Mesothelial cell of epicardium (in vitro differentiated cells): ENCODE results near the gene GPAT3. TPM values are rescaled to one million over a fixed set of nuclear protein-coding genes. Genes with fewer than 3 reads are reported as not detected.

Experiments
- DNase-seq, 2 experiments: peaks; one replicate each; pipeline ENCODE4 v3.0.0; 2021; ENCODE audit warnings: low spot score in 2 of 2; ENCODE audit not compliant: unreplicated experiment in 2 of 2
- H3K27ac Mint-ChIP-seq: 2 replicates; pipeline ENCODE4 v1.8.0; 2021; ENCODE audit warnings: mixed read lengths
- H3K27me3 Mint-ChIP-seq: 2 replicates; pipeline ENCODE4 v1.8.0; 2021; ENCODE audit warnings: low read depth, mixed read lengths
- H3K36me3 Mint-ChIP-seq: 2 replicates; pipeline ENCODE4 v1.8.0; 2021; ENCODE audit warnings: mixed read lengths
- H3K4me1 Mint-ChIP-seq: 2 replicates; pipeline ENCODE4 v1.8.0; 2021; ENCODE audit warnings: mixed read lengths
- H3K4me3 Mint-ChIP-seq: 2 replicates; pipeline ENCODE4 v1.8.0; 2021; ENCODE audit warnings: mild to moderate bottlenecking, moderate library complexity, mixed read lengths
- H3K9me3 Mint-ChIP-seq: 2 replicates; pipeline ENCODE4 v1.8.0; 2021; ENCODE audit warnings: mixed read lengths
- total RNA-seq: library from RNA; stranded (reverse); gene quantifications from 3 replicates; pipeline ENCODE4 v1.2.1, GENCODE V29; 2021
- TF ChIP-seq, protein P1 (sequence below): fragments of 200-600 bp; sonication (generic); IDR thresholded peaks from one replicate; pipeline ENCODE4 v1.5.0; 2021; ENCODE audit warnings: antibody characterized with exemption; ENCODE audit not compliant: unreplicated experiment

GPAT3 gene
- total RNA-seq, 1 donor from 2014 or later = 0.18 TPM

DNA sequence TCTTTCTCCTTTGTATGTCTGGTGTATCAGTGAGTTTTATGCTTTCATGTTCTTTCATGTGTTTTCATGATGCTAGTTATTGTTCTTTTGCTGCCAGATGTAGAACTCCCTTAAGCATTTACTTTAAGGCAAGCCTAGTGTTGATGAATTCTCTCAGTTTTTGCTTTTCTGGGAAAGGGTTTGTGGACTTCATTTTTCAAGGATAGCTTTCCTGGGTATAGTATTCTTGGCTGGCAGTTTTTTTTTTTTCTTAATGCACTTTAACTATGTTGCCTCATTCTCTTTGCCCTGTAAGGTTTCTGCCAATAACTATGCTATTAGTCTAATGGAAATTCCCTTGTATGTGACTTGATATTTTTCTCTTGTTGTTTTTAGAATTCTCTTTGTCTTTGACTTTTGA, 77.1 kb downstream of the GPAT3 start:
- no peak overlapping the region for H3K4me3 Mint-ChIP-seq
- H3K27me3 Mint-ChIP-seq = no peaks in the 10 kb centered on the region
- peaks cover 9% of the 10 kb centered on the region for H3K4me1 Mint-ChIP-seq
- DNase-seq = no peak
- no peak overlapping the region for H3K27ac Mint-ChIP-seq
- TF ChIP-seq, protein P1, sequence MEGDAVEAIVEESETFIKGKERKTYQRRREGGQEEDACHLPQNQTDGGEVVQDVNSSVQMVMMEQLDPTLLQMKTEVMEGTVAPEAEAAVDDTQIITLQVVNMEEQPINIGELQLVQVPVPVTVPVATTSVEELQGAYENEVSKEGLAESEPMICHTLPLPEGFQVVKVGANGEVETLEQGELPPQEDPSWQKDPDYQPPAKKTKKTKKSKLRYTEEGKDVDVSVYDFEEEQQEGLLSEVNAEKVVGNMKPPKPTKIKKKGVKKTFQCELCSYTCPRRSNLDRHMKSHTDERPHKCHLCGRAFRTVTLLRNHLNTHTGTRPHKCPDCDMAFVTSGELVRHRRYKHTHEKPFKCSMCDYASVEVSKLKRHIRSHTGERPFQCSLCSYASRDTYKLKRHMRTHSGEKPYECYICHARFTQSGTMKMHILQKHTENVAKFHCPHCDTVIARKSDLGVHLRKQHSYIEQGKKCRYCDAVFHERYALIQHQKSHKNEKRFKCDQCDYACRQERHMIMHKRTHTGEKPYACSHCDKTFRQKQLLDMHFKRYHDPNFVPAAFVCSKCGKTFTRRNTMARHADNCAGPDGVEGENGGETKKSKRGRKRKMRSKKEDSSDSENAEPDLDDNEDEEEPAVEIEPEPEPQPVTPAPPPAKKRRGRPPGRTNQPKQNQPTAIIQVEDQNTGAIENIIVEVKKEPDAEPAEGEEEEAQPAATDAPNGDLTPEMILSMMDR = no peak
- peaks cover 8% of the 10 kb centered on the region for H3K36me3 Mint-ChIP-seq
- peaks cover 45% of the 10 kb centered on the region for H3K9me3 Mint-ChIP-seq

DNA sequence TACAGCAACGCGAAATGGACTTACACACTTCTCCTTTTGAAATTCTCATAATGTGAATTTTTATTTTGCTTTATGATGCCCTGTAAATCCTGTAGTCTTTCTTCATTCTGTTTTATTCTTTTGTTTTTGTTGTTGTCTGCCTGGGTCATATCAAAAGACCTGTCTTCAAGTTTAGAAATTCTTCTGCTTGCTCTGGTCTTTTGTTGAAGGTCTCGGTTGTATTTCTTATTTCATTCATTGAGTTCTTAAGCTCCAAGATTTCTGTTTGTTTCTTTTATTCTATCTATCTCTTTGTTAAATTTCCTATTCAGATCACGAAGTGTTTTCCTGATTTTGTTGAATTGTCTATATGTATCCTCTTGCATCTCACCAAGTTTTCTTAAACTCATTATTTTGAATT, 78.1 kb downstream of the GPAT3 start:
- Mint-ChIP-seq H3K27ac (no peak overlapping the region), H3K27me3 (no peaks in the 10 kb centered on the region), H3K4me1 (peaks cover 18% of the 10 kb centered on the region), H3K36me3 (peaks cover 8% of the 10 kb centered on the region), H3K4me3 (no peak overlapping the region), H3K9me3 (peaks cover 45% of the 10 kb centered on the region)
- no peak for DNase-seq
- TF ChIP-seq, protein P1 = no peak

DNA sequence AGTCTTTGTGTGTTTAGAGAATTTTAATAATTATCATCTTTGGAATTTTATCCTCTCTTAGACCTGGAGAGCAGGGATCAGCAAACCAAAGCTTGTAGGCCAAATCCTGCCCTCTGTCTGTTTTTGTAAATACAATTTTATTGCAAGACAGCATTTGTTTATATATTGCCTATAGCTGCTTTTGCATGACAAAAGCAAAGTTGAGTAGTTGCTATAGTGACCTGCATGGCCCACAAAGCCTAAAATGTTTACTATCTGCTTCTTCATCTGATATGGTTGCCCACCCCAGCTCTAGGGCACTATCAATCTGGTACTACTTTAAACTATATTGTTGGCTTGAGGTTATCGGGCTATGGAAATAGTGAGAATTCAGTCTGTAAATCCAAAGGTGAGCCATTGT, 80.3 kb downstream of the GPAT3 start:
- peaks cover 5% of the 10 kb centered on the region for H3K36me3 Mint-ChIP-seq
- H3K27ac Mint-ChIP-seq = no peak overlapping the region
- TF ChIP-seq, protein P1 = no peak
- DNase-seq = no peak
- H3K4me3 Mint-ChIP-seq = no peak overlapping the region
- H3K27me3 Mint-ChIP-seq = no peaks in the 10 kb centered on the region
- H3K4me1 Mint-ChIP-seq = peaks cover 27% of the 10 kb centered on the region
- H3K9me3 Mint-ChIP-seq = peaks cover 35% of the 10 kb centered on the region

DNA sequence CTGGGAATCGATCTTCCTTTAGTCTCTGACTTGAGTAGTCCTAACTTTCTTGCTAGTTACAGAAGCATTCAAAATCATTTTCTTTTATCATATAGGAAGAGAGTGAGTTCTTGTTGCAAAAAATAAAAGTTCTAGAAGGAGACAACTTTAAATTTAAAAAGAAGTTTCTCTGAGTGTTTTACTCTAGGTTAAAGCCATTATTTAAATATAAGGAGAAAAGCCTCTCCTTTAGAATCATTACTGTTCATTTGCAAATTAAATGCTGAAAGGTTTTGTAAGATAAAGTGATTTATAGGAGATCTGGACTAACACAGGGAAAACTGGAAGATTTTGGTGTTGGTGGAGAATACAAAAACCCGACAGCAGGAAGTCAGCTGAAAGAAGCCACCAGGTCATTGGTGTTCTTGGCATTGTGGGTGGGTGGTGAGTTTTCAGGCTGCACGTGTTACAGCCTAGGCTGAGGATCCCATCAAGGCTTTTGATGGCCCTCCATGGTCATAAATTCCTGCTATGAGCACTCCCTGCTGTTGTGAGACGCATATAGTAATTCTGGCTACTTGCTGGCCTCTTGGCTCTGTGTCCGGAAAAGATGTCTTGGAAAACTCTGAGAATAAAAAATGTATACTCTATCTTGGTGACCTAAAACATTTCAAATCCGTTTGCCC, 81.6 kb downstream of the GPAT3 start:
- no peaks in the 10 kb centered on the region for H3K27me3 Mint-ChIP-seq
- H3K4me1 Mint-ChIP-seq = peaks cover 27% of the 10 kb centered on the region
- peaks cover 34% of the 10 kb centered on the region for H3K9me3 Mint-ChIP-seq
- peaks cover 8% of the 10 kb centered on the region for H3K36me3 Mint-ChIP-seq
- no peak for DNase-seq
- TF ChIP-seq, protein P1 = no peak
- peak overlapping the region; percentile 57 for H3K27ac Mint-ChIP-seq
- no peak overlapping the region for H3K4me3 Mint-ChIP-seq

DNA sequence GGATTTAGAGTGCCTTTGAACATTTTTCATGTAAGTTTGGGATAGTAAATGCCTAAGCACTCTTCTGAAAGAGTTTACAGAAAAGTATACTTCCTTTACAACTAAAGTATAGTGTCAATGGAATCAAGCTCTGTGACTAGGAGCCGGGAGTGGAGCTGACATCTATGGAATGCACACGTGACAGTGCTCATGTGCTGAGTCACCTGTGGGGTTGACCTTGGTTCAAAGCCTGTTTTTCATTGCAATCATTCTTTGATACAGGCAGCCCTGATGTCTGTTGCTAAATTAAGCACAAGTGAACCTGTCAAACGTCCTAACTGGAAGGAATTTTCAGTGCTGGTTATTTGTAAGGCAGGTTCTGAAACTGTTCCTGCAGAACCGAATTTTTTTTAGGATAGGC, 82.5 kb downstream of the GPAT3 start:
- TF ChIP-seq, protein P1 = no peak
- H3K4me1 Mint-ChIP-seq = peaks cover 27% of the 10 kb centered on the region
- no peak overlapping the region for H3K4me3 Mint-ChIP-seq
- peaks cover 29% of the 10 kb centered on the region for H3K9me3 Mint-ChIP-seq
- no peak for DNase-seq
- H3K36me3 Mint-ChIP-seq = peaks cover 10% of the 10 kb centered on the region
- peak overlapping the region; percentile 83 for H3K27ac Mint-ChIP-seq
- H3K27me3 Mint-ChIP-seq = no peaks in the 10 kb centered on the region
